Measurements from ENCODE around the gene DOP1B.

Gene DOP1B

GRCh38 chr21:36175771-36176565 is 19.3 kb downstream of the DOP1B start:
- Histone ChIP-seq H3K27ac (ENCODE audit: low read length) (no peak overlapping the region), H3K4me3 (ENCODE audit: low read length in 2 of 2) (no peak overlapping the region), H3K9ac (ENCODE audit: low read length in 2 of 2) (no peak overlapping the region), H3K27me3 (ENCODE audit: control insufficient read depth in 1 of 2, insufficient read depth in 2 of 2, low read length in 2 of 2) (no peaks in the 10 kb centered on the region), H3K36me3 (ENCODE audit: control insufficient read depth in 2 of 2, insufficient read depth in 2 of 2, low read length in 2 of 2) (peaks cover 0 to 4% of the 10 kb centered on the region in 2 donors), H3K9me3 (ENCODE audit: control insufficient read depth in 2 of 2, low read length in 2 of 2) (peaks cover 0 to 6% of the 10 kb centered on the region in 2 donors), H3K4me1 (ENCODE audit: control insufficient read depth, insufficient read depth, low read length) (no peaks in the 10 kb centered on the region)

DNA sequence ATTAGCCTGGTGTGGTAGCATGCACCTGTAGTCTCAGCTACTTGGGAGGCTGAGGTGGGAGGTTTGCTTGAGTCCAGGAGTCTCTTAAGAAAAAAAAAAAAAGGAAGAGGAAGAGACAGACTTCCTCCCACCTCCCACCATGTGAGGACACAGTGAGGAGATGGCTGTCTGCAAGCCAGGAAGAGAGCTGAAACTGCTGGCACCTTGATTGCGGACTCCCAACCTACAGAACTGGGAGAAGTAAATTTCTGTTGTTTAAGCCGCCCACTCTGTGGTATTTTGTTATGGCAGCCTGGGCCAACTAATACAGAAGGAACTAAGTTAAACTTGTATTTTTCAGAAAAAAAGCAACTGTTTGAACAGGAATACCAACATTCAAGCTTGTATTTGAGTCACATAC is 21.7 kb downstream of the DOP1B start:
- Histone ChIP-seq H3K9me3 (ENCODE audit: control insufficient read depth in 2 of 2, low read length in 2 of 2) (peaks cover 0 to 6% of the 10 kb centered on the region in 2 donors), H3K27ac (ENCODE audit: low read length) (no peak overlapping the region), H3K36me3 (ENCODE audit: control insufficient read depth in 2 of 2, insufficient read depth in 2 of 2, low read length in 2 of 2) (peaks cover 0 to 2% of the 10 kb centered on the region in 2 donors), H3K4me1 (ENCODE audit: control insufficient read depth, insufficient read depth, low read length) (no peaks in the 10 kb centered on the region), H3K9ac (ENCODE audit: low read length in 2 of 2) (no peak overlapping the region), H3K27me3 (ENCODE audit: control insufficient read depth in 1 of 2, insufficient read depth in 2 of 2, low read length in 2 of 2) (no peaks in the 10 kb centered on the region), H3K4me3 (ENCODE audit: low read length in 2 of 2) (no peak overlapping the region)

DNA sequence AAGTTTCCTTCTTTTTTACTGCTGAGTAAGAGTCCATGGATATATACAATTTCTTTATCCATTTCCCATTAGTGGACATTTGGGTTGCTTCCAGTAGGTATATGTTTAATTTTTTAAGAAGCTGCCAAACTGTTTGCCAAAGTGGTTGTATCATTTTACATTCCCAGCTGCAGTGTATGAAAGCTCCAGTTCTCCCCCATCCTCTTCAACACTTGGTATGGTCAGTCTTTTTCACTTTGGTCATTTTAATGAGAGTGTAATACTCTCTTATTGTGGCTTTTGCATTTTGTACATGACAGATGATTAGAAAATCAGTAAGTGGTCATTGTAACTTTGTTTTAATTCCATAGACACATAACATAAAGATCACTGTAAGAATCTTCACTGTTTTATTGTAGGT is 22.5 kb downstream of the DOP1B start:
- Histone ChIP-seq H3K4me3 (ENCODE audit: low read length in 2 of 2) (no peak overlapping the region), H3K27me3 (ENCODE audit: control insufficient read depth in 1 of 2, insufficient read depth in 2 of 2, low read length in 2 of 2) (no peaks in the 10 kb centered on the region), H3K36me3 (ENCODE audit: control insufficient read depth in 2 of 2, insufficient read depth in 2 of 2, low read length in 2 of 2) (peaks cover 0 to 2% of the 10 kb centered on the region in 2 donors), H3K4me1 (ENCODE audit: control insufficient read depth, insufficient read depth, low read length) (no peaks in the 10 kb centered on the region), H3K9me3 (ENCODE audit: control insufficient read depth in 2 of 2, low read length in 2 of 2) (peaks cover 0 to 6% of the 10 kb centered on the region in 2 donors), H3K27ac (ENCODE audit: low read length) (no peak overlapping the region), H3K9ac (ENCODE audit: low read length in 2 of 2) (no peak overlapping the region)

DNA sequence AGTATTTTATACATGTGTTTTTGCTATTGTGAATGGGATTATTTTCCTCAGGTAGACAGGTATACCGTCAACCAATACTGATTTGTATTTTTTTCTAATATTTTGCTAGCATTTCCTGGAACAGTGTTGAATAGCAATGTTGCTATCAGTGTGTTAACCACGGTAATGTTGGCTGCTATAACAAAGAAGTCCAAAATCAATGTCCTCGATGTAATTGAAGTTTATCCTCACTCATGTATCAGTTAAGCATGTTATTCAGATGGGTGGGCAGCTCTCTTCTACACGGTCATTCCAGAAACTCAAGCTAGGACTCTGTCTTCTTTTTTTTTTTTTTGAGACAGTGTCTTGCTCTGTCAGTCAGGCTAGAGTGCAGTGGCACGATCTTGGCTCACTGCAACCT is 24.3 kb downstream of the DOP1B start:
- Histone ChIP-seq H3K4me3 (ENCODE audit: low read length in 2 of 2) (no peak overlapping the region), H3K9ac (ENCODE audit: low read length in 2 of 2) (no peak overlapping the region), H3K27me3 (ENCODE audit: control insufficient read depth in 1 of 2, insufficient read depth in 2 of 2, low read length in 2 of 2) (no peaks in the 10 kb centered on the region), H3K36me3 (ENCODE audit: control insufficient read depth in 2 of 2, insufficient read depth in 2 of 2, low read length in 2 of 2) (peaks cover 0 to 2% of the 10 kb centered on the region in 2 donors), H3K4me1 (ENCODE audit: control insufficient read depth, insufficient read depth, low read length) (no peaks in the 10 kb centered on the region), H3K27ac (ENCODE audit: low read length) (no peak overlapping the region), H3K9me3 (ENCODE audit: control insufficient read depth in 2 of 2, low read length in 2 of 2) (peaks cover 0 to 6% of the 10 kb centered on the region in 2 donors)

DNA sequence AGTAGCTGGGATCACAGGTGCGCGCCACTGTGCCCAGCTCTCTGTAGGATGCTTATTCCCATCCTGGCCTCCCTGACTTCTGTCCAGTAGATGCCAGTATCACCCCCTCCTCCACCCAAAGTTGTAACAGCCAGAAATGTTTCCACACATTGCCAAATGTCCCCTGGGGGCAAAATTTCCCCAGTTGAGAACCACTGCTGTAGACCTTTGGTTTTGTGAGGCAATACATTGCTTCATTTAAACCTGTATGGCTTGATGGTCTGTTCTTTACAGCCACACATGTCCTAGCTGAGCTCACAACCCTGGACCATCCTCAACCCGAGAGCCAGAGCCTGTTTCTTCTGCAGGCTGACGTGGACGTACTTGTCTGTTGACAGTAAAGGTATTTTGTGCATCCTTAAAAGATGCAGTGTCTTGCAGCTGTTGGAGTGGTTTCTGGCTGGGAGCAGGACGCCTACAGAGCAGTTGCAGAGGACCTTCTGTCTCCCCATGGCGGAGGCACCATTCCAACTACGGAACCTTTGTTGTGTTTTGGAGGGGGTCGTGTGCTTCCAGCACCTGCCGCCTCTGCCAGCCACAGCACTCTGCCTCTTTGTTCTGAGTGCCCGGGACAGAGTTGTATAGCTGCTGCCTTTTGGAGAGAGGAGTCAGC is 26.6 kb downstream of the DOP1B start:
- no peak overlapping the region for H3K4me3 ChIP-seq (ENCODE audit: low read length in 2 of 2)
- H3K27me3 ChIP-seq (ENCODE audit: control insufficient read depth in 1 of 2, insufficient read depth in 2 of 2, low read length in 2 of 2) = no peaks in the 10 kb centered on the region
- H3K9ac ChIP-seq (ENCODE audit: low read length in 2 of 2) = no peak overlapping the region
- no peaks in the 10 kb centered on the region for H3K36me3 ChIP-seq (ENCODE audit: control insufficient read depth in 2 of 2, insufficient read depth in 2 of 2, low read length in 2 of 2)
- no peak overlapping the region for H3K27ac ChIP-seq (ENCODE audit: low read length)
- peaks cover 8% of the 10 kb centered on the region for H3K4me1 ChIP-seq (ENCODE audit: control insufficient read depth, insufficient read depth, low read length)
- peaks cover 0 to 6% of the 10 kb centered on the region in 2 donors for H3K9me3 ChIP-seq (ENCODE audit: control insufficient read depth in 2 of 2, low read length in 2 of 2)

GRCh38 chr21:36184545-36184944 is 27.9 kb downstream of the DOP1B start:
- Histone ChIP-seq H3K27ac (ENCODE audit: low read length) (no peak overlapping the region), H3K9me3 (ENCODE audit: control insufficient read depth in 2 of 2, low read length in 2 of 2) (no peaks in the 10 kb centered on the region), H3K36me3 (ENCODE audit: control insufficient read depth in 2 of 2, insufficient read depth in 2 of 2, low read length in 2 of 2) (no peaks in the 10 kb centered on the region), H3K27me3 (ENCODE audit: control insufficient read depth in 1 of 2, insufficient read depth in 2 of 2, low read length in 2 of 2) (no peaks in the 10 kb centered on the region), H3K4me1 (ENCODE audit: control insufficient read depth, insufficient read depth, low read length) (peaks cover 15% of the 10 kb centered on the region), H3K4me3 (ENCODE audit: low read length in 2 of 2) (no peak overlapping the region), H3K9ac (ENCODE audit: low read length in 2 of 2) (no peak overlapping the region)

GRCh38 chr21:36185523-36185922 is 28.9 kb downstream of the DOP1B start:
- no peaks in the 10 kb centered on the region for H3K36me3 ChIP-seq (ENCODE audit: control insufficient read depth in 2 of 2, insufficient read depth in 2 of 2, low read length in 2 of 2)
- no peak overlapping the region for H3K27ac ChIP-seq (ENCODE audit: low read length)
- H3K4me3 ChIP-seq (ENCODE audit: low read length in 2 of 2) = no peak overlapping the region
- no peaks in the 10 kb centered on the region for H3K27me3 ChIP-seq (ENCODE audit: control insufficient read depth in 1 of 2, insufficient read depth in 2 of 2, low read length in 2 of 2)
- no peak overlapping the region for H3K9ac ChIP-seq (ENCODE audit: low read length in 2 of 2)
- peaks cover 15% of the 10 kb centered on the region for H3K4me1 ChIP-seq (ENCODE audit: control insufficient read depth, insufficient read depth, low read length)
- no peaks in the 10 kb centered on the region for H3K9me3 ChIP-seq (ENCODE audit: control insufficient read depth in 2 of 2, low read length in 2 of 2)

- H3K4me3 ChIP-seq (ENCODE audit: low read length in 2 of 2) = no peak overlapping the region
- no peaks in the 10 kb centered on the region for H3K9me3 ChIP-seq (ENCODE audit: control insufficient read depth in 2 of 2, low read length in 2 of 2)
- H3K36me3 ChIP-seq (ENCODE audit: control insufficient read depth in 2 of 2, insufficient read depth in 2 of 2, low read length in 2 of 2) = no peaks in the 10 kb centered on the region
- no peak overlapping the region for H3K9ac ChIP-seq (ENCODE audit: low read length in 2 of 2)
- H3K27ac ChIP-seq (ENCODE audit: low read length) = no peak overlapping the region
- no peaks in the 10 kb centered on the region for H3K27me3 ChIP-seq (ENCODE audit: control insufficient read depth in 1 of 2, insufficient read depth in 2 of 2, low read length in 2 of 2)
- peaks cover 15% of the 10 kb centered on the region for H3K4me1 ChIP-seq (ENCODE audit: control insufficient read depth, insufficient read depth, low read length)
Measured at GRCh38 chr21:36186081-36186480, 29.5 kb downstream of the DOP1B start.

- H3K4me3 ChIP-seq (ENCODE audit: low read length in 2 of 2) = no peak overlapping the region
- H3K27me3 ChIP-seq (ENCODE audit: control insufficient read depth in 1 of 2, insufficient read depth in 2 of 2, low read length in 2 of 2) = no peaks in the 10 kb centered on the region
- no peak overlapping the region for H3K9ac ChIP-seq (ENCODE audit: low read length in 2 of 2)
- H3K4me1 ChIP-seq (ENCODE audit: control insufficient read depth, insufficient read depth, low read length) = peaks cover 15% of the 10 kb centered on the region
- H3K27ac ChIP-seq (ENCODE audit: low read length) = no peak overlapping the region
- H3K9me3 ChIP-seq (ENCODE audit: control insufficient read depth in 2 of 2, low read length in 2 of 2) = no peaks in the 10 kb centered on the region
- H3K36me3 ChIP-seq (ENCODE audit: control insufficient read depth in 2 of 2, insufficient read depth in 2 of 2, low read length in 2 of 2) = no peaks in the 10 kb centered on the region
Measured at GRCh38 chr21:36186506-36187399, 30.1 kb downstream of the DOP1B start.

GRCh38 chr21:36188081-36188681 is 31.6 kb downstream of the DOP1B start:
- Histone ChIP-seq H3K9me3 (ENCODE audit: control insufficient read depth in 2 of 2, low read length in 2 of 2) (no peaks in the 10 kb centered on the region), H3K4me1 (ENCODE audit: control insufficient read depth, insufficient read depth, low read length) (peaks cover 15% of the 10 kb centered on the region), H3K4me3 (ENCODE audit: low read length in 2 of 2) (peak overlapping the region in 1 of 2 donors; percentile 49), H3K27me3 (ENCODE audit: control insufficient read depth in 1 of 2, insufficient read depth in 2 of 2, low read length in 2 of 2) (no peaks in the 10 kb centered on the region), H3K36me3 (ENCODE audit: control insufficient read depth in 2 of 2, insufficient read depth in 2 of 2, low read length in 2 of 2) (no peaks in the 10 kb centered on the region), H3K27ac (ENCODE audit: low read length) (no peak overlapping the region), H3K9ac (ENCODE audit: low read length in 2 of 2) (no peak overlapping the region)

Data from stomach smooth muscle (tissue), 2 donors.